ENCODE data around the gene NOTCH1.
"Not testable (repeated sequence)": the region's sequence is repeated elsewhere in the genome, so short reads cannot be mapped to it uniquely, and the experiment has no call there.

NOTCH1 gene

DNA sequence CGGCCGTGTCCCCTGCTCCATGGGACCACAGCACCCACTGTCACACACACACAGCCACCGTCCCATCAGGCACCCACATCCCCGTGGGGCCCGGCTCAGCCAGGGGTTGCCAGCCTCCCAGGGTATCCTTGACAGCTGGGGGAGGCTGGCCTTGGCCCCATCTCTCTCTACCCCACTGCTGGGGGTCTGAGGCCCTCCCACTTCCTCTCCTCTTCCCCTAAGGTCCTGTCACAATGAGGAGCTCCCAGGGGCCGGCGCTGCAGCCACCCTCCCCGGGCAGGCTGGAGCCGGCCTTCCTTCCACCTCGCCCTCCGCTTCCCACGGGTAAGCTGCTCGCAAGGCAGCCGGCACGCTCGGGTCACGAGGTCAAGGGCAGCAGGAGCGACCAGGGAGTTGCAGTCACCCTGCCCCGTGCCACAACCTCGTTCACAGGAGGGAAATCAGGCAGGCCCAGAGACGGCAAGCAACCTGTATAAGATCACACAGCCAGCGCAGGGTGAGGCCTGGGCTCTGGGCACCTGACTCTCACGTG lies 38.6 kb upstream of the NOTCH1 start (continued):
- TF ChIP-seq POU6F1 (CRISPR knock-in tag; IDR thresholded peaks at IDR 0.05; ENCODE audit: borderline replicate concordance, low read depth) = no peak

DNA sequence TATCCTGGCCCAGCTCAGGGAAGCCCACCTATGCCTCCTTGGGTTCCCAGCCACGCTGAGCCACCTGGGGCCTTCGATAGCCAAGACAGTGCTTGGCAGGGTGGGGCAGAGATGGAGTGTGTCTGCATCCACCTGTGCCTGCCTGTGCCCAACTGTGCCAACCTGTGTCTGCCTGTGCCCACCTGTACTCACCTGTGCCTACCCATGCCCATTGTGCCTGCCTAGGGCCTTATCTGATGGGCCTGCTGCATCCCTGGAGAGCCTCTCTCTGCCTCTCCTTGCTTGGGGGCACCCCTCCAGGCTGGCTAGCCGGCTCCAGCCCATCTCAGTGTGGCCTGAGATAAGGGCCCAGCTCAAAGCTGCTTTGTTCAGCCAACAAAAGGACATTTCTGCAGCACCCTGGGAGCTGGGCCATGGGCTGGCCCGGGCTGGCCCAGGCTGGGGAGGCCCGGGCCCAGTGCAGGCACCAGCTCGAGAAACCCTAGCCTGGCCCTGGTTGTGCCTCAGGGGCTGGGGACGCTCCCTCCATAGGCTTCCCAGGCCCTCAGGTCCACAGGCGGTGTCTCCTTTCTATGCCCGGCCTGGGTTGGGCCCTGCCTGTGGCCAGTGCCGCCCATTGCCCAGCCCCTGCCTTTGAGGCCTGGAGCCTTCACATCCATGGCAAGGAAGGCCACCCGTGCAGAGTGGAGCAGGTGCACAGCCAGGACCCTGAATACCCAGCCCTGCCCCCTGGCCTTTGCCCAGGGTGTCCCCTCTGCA lies 37.3 kb upstream of the NOTCH1 start:
- no peak for ATAC-seq
- no peak for TF ChIP-seq ISL1 (CRISPR knock-in tag; IDR thresholded peaks at IDR 0.05)
- no peak for TF ChIP-seq ZNF70 (CRISPR knock-in tag; IDR thresholded peaks at IDR 0.05)
- TF ChIP-seq ZNF8 (CRISPR knock-in tag; IDR thresholded peaks at IDR 0.05) = no peak
- no peak for TF ChIP-seq ZC3H10 (CRISPR knock-in tag; IDR thresholded peaks at IDR 0.05)

- ATAC-seq = no peak
- no peak for TF ChIP-seq ZNF8 (CRISPR knock-in tag; IDR thresholded peaks at IDR 0.05)
- TF ChIP-seq ZFP3 (CRISPR knock-in tag; IDR thresholded peaks at IDR 0.05) = no peak
- TF ChIP-seq CSDC2 (CRISPR knock-in tag; IDR thresholded peaks at IDR 0.05) = no peak
- no peak for TF ChIP-seq CREB5 (CRISPR knock-in tag; IDR thresholded peaks at IDR 0.05; ENCODE audit: low read depth)
- TF ChIP-seq ZC3H10 (CRISPR knock-in tag; IDR thresholded peaks at IDR 0.05) = no peak
- no peak for TF ChIP-seq OSR1 (CRISPR knock-in tag; IDR thresholded peaks at IDR 0.05)
- TF ChIP-seq, protein P1, sequence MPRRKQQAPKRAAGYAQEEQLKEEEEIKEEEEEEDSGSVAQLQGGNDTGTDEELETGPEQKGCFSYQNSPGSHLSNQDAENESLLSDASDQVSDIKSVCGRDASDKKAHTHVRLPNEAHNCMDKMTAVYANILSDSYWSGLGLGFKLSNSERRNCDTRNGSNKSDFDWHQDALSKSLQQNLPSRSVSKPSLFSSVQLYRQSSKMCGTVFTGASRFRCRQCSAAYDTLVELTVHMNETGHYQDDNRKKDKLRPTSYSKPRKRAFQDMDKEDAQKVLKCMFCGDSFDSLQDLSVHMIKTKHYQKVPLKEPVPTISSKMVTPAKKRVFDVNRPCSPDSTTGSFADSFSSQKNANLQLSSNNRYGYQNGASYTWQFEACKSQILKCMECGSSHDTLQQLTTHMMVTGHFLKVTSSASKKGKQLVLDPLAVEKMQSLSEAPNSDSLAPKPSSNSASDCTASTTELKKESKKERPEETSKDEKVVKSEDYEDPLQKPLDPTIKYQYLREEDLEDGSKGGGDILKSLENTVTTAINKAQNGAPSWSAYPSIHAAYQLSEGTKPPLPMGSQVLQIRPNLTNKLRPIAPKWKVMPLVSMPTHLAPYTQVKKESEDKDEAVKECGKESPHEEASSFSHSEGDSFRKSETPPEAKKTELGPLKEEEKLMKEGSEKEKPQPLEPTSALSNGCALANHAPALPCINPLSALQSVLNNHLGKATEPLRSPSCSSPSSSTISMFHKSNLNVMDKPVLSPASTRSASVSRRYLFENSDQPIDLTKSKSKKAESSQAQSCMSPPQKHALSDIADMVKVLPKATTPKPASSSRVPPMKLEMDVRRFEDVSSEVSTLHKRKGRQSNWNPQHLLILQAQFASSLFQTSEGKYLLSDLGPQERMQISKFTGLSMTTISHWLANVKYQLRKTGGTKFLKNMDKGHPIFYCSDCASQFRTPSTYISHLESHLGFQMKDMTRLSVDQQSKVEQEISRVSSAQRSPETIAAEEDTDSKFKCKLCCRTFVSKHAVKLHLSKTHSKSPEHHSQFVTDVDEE (CRISPR knock-in tag; IDR thresholded peaks at IDR 0.05) = no peak
- TF ChIP-seq, protein P2, sequence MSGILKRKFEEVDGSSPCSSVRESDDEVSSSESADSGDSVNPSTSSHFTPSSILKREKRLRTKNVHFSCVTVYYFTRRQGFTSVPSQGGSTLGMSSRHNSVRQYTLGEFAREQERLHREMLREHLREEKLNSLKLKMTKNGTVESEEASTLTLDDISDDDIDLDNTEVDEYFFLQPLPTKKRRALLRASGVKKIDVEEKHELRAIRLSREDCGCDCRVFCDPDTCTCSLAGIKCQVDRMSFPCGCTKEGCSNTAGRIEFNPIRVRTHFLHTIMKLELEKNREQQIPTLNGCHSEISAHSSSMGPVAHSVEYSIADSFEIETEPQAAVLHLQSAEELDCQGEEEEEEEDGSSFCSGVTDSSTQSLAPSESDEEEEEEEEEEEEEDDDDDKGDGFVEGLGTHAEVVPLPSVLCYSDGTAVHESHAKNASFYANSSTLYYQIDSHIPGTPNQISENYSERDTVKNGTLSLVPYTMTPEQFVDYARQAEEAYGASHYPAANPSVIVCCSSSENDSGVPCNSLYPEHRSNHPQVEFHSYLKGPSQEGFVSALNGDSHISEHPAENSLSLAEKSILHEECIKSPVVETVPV (CRISPR knock-in tag; IDR thresholded peaks at IDR 0.05) = no peak
- no peak for TF ChIP-seq ESRRG (CRISPR knock-in tag; IDR thresholded peaks at IDR 0.05)
- no peak for TF ChIP-seq RARB (CRISPR knock-in tag; IDR thresholded peaks at IDR 0.05)
- TF ChIP-seq TCF4 (CRISPR knock-in tag; IDR thresholded peaks at IDR 0.05; ENCODE audit: borderline replicate concordance) = no peak
- no peak for TF ChIP-seq ZNF565 (CRISPR knock-in tag; conservative IDR thresholded peaks at IDR 0.05; ENCODE audit: low read depth)
- TF ChIP-seq BACH2 (CRISPR knock-in tag; IDR thresholded peaks at IDR 0.05; ENCODE audit: borderline replicate concordance) = no peak
- no peak for TF ChIP-seq GLIS3 (CRISPR knock-in tag; IDR thresholded peaks at IDR 0.05)
Measured at GRCh38 chr9:136581614-136582447, 36.0 kb upstream of the NOTCH1 start.

DNA sequence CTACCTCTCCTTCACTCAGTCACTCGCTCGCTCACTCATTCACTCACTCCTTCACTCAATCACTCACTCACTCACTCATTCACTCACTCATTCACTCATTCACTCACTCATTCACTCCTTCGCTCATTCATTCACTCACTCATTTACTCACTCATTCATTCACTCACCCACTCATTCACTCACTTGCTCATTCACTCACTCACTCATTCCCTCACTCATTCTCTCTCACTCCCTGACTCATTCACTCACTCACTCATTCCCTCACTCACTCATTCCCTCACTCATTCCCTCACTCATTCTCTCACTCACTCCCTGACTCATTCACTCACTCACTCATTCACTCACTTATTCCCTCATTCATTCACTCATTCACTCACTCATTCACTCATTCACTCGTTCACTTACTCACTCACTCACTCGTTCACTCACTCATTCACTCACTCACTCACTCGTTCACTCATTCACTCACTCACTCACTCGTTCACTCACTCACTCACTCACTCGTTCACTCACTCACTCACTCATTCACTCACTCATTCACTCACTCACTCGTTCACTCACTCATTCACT lies 33.9 kb upstream of the NOTCH1 start:
- not testable (repeated sequence) for ATAC-seq

Measured in SK-N-SH treated with all-trans-retinoic acid at 6 μM for 48 hours (cell line).